Keratinocyte (primary cell): Measurements from ENCODE around the gene METTL4.

Source experiments
- EZH2 ChIP-seq: IDR thresholded peaks from one replicate; pipeline ENCODE4 v1.6.1; 2012; ENCODE audit warnings: inconsistent platforms, mild to moderate bottlenecking, low read length, moderate library complexity
- TF ChIP-seq, protein P1 (sequence below), 3 experiments: IDR thresholded peaks in 1 of 3; conservative IDR thresholded peaks in 1 of 3; optimal IDR thresholded peaks in 1 of 3; 2 replicates in 2 of 3; 3 replicates in 1 of 3; pipeline versions ENCODE3 to v1.5.1; 2011; ENCODE audit warnings: low read length in 3 of 3, mild to moderate bottlenecking in 3 of 3, moderate library complexity in 2 of 3, control low read depth in 1 of 3, inconsistent platforms in 1 of 3; ENCODE audit not compliant: insufficient read depth in 2 of 3; ENCODE audit errors: extremely low read depth in 1 of 3

DNA sequence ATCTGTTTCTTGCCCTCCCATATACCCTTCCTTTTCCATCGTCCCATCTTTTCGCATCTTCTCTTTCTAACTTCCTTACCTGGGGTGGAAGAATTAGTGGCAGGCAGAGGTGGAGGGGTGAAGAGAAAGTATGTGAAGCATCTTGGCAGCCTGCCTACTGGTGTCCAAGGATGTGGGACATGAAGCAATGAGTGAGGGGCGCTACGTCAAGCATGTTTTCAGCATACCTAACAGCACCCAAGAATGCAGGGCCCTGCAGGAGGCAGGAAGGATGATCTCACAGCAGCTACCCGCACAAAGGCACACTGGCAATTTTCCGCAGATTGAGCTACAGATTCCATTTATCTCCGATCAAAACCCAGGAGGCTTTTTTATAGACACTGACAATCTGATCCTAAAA lies 42.2 kb downstream of the METTL4 start:
- TF ChIP-seq, protein P1, sequence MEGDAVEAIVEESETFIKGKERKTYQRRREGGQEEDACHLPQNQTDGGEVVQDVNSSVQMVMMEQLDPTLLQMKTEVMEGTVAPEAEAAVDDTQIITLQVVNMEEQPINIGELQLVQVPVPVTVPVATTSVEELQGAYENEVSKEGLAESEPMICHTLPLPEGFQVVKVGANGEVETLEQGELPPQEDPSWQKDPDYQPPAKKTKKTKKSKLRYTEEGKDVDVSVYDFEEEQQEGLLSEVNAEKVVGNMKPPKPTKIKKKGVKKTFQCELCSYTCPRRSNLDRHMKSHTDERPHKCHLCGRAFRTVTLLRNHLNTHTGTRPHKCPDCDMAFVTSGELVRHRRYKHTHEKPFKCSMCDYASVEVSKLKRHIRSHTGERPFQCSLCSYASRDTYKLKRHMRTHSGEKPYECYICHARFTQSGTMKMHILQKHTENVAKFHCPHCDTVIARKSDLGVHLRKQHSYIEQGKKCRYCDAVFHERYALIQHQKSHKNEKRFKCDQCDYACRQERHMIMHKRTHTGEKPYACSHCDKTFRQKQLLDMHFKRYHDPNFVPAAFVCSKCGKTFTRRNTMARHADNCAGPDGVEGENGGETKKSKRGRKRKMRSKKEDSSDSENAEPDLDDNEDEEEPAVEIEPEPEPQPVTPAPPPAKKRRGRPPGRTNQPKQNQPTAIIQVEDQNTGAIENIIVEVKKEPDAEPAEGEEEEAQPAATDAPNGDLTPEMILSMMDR (optimal IDR thresholded peaks at IDR 0.05 in 1 of 3, IDR thresholded peaks at IDR 0.05 in 1 of 3, conservative IDR thresholded peaks at IDR 0.05 in 1 of 3; ENCODE audit: extremely low read depth in 1 of 3, insufficient read depth in 2 of 3, low read length in 3 of 3): no peak
- TF ChIP-seq EZH2: no peak
